ENCODE data around the gene VTI1A.

The VTI1A gene

DNA sequence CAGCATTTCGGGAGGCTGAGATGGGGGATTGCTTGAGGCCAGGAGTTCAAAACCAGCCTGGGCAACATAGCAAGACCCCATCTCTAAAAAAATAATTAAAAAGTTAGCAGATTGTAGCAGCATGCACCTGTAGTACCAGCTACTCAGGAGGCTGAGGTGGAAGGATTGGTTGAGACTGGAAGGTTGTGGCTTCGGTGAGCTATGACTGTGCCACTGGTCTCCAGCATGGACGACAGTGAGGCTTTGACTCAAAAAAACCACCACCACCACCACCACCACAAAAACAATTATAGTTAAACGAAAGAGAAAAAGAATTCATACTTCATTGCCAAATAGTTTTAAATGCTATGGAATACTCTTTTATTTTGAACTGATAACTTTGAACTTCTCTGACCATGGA lies 63.4 kb downstream of the VTI1A start:
- Histone ChIP-seq H3K4me1 (ENCODE audit: insufficient read depth, low read length) (no peaks in the 10 kb centered on the region), H3K27ac (ENCODE audit: low read length) (no peak overlapping the region), H3K9ac (ENCODE audit: low read depth, low read length) (no peak overlapping the region), H3K4me3 (ENCODE audit: low read length) (no peak overlapping the region), H3K9me3 (ENCODE audit: insufficient read depth, low read depth, low read length) (no peaks in the 10 kb centered on the region), H3K27me3 (ENCODE audit: insufficient read depth, low read length) (no peaks in the 10 kb centered on the region), H3K36me3 (ENCODE audit: insufficient read depth, low read depth, low read length) (no peaks in the 10 kb centered on the region)

DNA sequence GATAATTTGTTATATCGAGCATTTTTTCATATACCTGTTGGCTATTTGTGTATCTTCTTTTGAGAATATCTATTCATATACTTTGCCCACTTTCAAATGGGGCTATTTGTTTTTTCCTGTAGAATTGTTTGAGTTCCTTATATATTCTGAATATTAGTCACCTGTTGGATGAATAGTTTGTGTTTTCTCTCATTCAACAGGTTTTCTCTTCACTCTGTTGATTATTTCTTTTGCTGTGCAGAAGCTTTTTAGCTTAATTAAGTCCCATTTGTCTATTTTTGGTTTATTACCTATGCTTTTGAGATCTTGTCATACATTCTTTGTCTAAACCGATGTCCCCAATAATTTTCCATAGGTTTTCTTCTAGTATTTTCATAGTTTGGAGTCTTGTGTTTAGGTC lies 65.3 kb downstream of the VTI1A start:
- Histone ChIP-seq H3K27ac (ENCODE audit: low read length) (no peak overlapping the region), H3K36me3 (ENCODE audit: insufficient read depth, low read depth, low read length) (no peaks in the 10 kb centered on the region)

DNA sequence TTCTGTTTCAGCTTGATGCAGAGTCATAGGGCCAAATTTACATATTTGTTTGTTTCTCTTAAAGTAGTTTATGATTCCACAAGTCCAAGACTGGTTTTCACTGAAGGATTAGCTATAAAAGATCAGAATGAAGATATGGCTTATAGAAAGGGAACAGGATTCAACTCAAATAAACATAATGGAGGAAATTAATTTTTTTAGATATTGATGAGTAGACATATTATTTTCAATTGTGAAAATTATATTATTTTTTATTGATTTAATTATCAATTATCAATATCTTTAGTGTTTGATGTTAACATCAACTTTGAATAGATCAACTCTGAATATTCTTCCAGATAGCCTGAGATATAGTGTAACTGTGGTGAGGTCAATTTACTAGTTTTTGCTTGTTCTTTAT lies 68.1 kb downstream of the VTI1A start:
- H3K27ac ChIP-seq (ENCODE audit: low read length): no peak overlapping the region
- H3K36me3 ChIP-seq (ENCODE audit: insufficient read depth, low read depth, low read length): no peaks in the 10 kb centered on the region
- H3K9me3 ChIP-seq (ENCODE audit: insufficient read depth, low read depth, low read length): no peaks in the 10 kb centered on the region
- no peaks in the 10 kb centered on the region for H3K4me1 ChIP-seq (ENCODE audit: insufficient read depth, low read length)
- H3K9ac ChIP-seq (ENCODE audit: low read depth, low read length): no peak overlapping the region
- H3K27me3 ChIP-seq (ENCODE audit: insufficient read depth, low read length): no peaks in the 10 kb centered on the region
- H3K4me3 ChIP-seq (ENCODE audit: low read length): no peak overlapping the region

More for the DNA sequence above, 65.3 kb downstream of the VTI1A start:
- H3K9ac ChIP-seq (ENCODE audit: low read depth, low read length): no peak overlapping the region
- H3K9me3 ChIP-seq (ENCODE audit: insufficient read depth, low read depth, low read length): no peaks in the 10 kb centered on the region
- H3K4me3 ChIP-seq (ENCODE audit: low read length): no peak overlapping the region
- H3K4me1 ChIP-seq (ENCODE audit: insufficient read depth, low read length): no peaks in the 10 kb centered on the region
- no peaks in the 10 kb centered on the region for H3K27me3 ChIP-seq (ENCODE audit: insufficient read depth, low read length)

DNA sequence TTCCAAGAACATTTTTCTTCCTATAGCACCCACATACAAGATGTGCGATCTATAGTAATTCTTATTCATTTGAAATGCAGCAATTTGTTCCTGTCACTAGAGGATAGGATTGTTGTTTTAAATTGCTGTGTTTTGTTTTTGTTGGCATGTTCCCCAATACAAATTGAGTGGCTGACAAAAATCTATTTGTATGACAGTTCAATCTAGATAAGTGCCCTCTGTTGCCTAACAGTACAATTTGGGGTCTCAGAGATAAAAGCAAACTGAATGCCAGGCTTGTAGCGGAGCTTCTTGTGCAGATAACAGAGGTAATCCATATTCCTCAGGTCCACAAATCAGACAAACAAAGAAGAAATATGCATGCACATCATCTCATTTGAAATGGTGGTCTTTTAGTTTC lies 68.8 kb downstream of the VTI1A start:
- Histone ChIP-seq H3K9me3 (ENCODE audit: insufficient read depth, low read depth, low read length) (no peaks in the 10 kb centered on the region), H3K4me3 (ENCODE audit: low read length) (no peak overlapping the region), H3K9ac (ENCODE audit: low read depth, low read length) (no peak overlapping the region), H3K36me3 (ENCODE audit: insufficient read depth, low read depth, low read length) (no peaks in the 10 kb centered on the region), H3K4me1 (ENCODE audit: insufficient read depth, low read length) (no peaks in the 10 kb centered on the region), H3K27me3 (ENCODE audit: insufficient read depth, low read length) (no peaks in the 10 kb centered on the region), H3K27ac (ENCODE audit: low read length) (no peak overlapping the region)

DNA sequence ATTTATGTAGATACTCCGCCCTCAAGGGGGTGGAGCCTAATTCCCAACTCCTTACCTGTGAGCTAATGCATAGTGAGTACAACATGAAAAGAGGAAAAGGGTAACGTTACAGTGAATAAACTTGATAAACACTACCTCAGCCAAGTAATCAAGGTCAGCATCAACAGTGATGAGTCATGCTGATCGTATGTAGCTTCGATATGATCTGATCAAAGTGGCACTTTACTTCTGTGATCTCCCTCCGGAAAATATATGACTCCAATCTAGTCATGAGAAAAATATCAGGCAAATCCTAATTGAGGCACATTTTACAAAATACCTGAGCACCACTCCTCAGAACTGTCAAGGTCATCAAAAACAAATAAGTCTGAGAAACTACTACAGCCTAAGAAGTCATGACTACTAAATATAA lies 70.4 kb downstream of the VTI1A start:
- Histone ChIP-seq H3K4me1 (ENCODE audit: insufficient read depth, low read length) (no peaks in the 10 kb centered on the region), H3K9ac (ENCODE audit: low read depth, low read length) (no peak overlapping the region), H3K9me3 (ENCODE audit: insufficient read depth, low read depth, low read length) (no peaks in the 10 kb centered on the region), H3K4me3 (ENCODE audit: low read length) (no peak overlapping the region), H3K27ac (ENCODE audit: low read length) (no peak overlapping the region), H3K36me3 (ENCODE audit: insufficient read depth, low read depth, low read length) (no peaks in the 10 kb centered on the region), H3K27me3 (ENCODE audit: insufficient read depth, low read length) (no peaks in the 10 kb centered on the region)

DNA sequence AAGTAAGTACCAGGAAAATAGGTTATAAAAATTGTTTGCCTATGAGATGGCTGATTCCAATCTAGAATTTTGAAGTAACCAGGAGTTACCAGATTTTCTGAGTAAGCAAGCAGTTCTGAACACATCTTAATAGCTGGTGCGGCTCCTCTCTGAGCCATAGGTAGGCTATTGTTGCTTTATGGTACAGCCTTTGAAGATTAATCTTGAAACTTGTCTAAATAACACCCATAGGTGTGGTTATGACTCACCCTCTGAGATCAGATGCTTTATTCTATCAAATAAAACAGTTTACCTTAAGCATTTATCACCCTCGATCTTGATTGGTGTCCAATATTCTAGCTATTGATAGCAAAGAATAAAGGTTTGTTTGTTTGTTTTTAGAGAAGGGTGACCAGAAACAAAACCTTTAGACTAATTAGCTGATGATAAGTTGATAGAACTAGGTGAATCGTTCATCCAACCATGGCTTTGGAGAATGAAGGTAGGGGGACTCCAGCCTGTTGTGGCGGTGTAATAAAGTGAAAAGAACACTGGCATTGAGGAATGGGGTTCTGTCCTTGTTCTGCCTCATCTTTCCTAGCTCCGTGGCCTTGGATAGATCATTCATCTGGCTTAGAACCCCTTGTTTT lies 72.2 kb downstream of the VTI1A start:
- Histone ChIP-seq H3K9me3 (ENCODE audit: insufficient read depth, low read depth, low read length) (no peaks in the 10 kb centered on the region), H3K4me1 (ENCODE audit: insufficient read depth, low read length) (no peaks in the 10 kb centered on the region), H3K27ac (ENCODE audit: low read length) (no peak overlapping the region), H3K9ac (ENCODE audit: low read depth, low read length) (no peak overlapping the region), H3K4me3 (ENCODE audit: low read length) (no peak overlapping the region), H3K27me3 (ENCODE audit: insufficient read depth, low read length) (no peaks in the 10 kb centered on the region), H3K36me3 (ENCODE audit: insufficient read depth, low read depth, low read length) (no peaks in the 10 kb centered on the region)

DNA sequence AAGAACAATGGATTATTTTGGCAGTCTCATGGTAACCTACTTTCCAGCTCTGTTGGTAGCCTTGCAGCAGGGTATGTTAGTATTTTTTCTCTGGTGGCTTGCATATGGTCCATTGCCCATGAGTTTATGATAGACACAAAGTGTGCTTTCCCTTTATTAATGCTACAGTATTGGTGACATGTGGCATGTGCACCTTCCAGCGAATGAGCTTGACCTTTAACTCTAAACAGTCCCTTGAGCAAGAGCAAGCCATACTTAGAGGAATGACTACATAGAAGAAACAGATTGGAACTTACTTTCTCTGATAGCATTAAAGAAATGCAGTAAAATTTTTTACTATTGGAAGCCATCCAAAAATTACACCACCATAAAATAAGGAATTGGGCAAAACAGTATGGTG lies 73.9 kb downstream of the VTI1A start:
- Histone ChIP-seq H3K4me1 (ENCODE audit: insufficient read depth, low read length) (peaks cover 9% of the 10 kb centered on the region; the same call in 1 of the 2 replicates), H3K4me3 (ENCODE audit: low read length) (no peak overlapping the region), H3K9ac (ENCODE audit: low read depth, low read length) (no peak overlapping the region), H3K27ac (ENCODE audit: low read length) (no peak overlapping the region), H3K9me3 (ENCODE audit: insufficient read depth, low read depth, low read length) (no peaks in the 10 kb centered on the region), H3K36me3 (ENCODE audit: insufficient read depth, low read depth, low read length) (no peaks in the 10 kb centered on the region), H3K27me3 (ENCODE audit: insufficient read depth, low read length) (no peaks in the 10 kb centered on the region)

DNA sequence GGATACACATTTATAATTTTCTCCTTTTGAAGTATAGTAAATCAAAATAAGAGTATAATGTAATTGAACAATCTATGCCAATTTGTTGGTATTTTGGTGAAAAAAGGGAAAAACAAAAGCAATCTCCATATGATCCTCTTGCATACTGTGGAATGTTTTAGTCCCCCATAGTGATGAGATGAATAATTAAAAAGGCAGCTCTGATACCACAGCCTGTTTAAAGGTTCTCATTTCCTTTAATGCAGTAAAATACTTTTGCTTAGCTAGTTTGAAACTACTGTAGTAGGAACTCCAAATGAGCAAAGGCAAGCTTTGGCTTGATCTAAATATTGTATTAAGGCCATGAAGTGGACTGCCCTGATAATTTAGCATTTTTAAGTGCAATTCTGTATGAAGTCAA lies 77.6 kb downstream of the VTI1A start:
- Histone ChIP-seq H3K27ac (ENCODE audit: low read length) (no peak overlapping the region), H3K9ac (ENCODE audit: low read depth, low read length) (peak overlapping the region; percentile 19; the same call in 1 of the 2 replicates), H3K27me3 (ENCODE audit: insufficient read depth, low read length) (no peaks in the 10 kb centered on the region), H3K36me3 (ENCODE audit: insufficient read depth, low read depth, low read length) (no peaks in the 10 kb centered on the region), H3K4me1 (ENCODE audit: insufficient read depth, low read length) (peaks cover 13% of the 10 kb centered on the region), H3K4me3 (ENCODE audit: low read length) (no peak overlapping the region), H3K9me3 (ENCODE audit: insufficient read depth, low read depth, low read length) (no peaks in the 10 kb centered on the region)

DNA sequence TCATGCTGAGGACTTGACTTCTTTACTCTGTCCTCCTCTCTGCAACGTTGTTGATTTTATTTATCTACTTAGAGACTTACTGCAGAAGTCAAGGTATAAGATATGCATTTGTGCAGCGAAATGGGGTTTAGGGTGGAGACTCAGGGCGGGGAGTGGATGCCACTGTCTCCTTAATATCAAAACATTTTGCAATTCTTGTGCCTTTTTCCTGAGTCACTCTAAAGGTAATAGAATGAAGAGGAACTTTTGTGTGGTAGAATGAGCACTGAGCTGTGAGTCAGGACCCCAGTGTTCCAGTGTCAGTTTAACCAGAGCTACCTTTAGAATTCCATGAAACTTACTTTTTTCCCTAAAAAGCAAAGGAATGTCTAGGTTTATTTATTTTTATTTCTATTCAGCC lies 78.2 kb downstream of the VTI1A start:
- no peaks in the 10 kb centered on the region for H3K9me3 ChIP-seq (ENCODE audit: insufficient read depth, low read depth, low read length)
- no peaks in the 10 kb centered on the region for H3K27me3 ChIP-seq (ENCODE audit: insufficient read depth, low read length)
- H3K27ac ChIP-seq (ENCODE audit: low read length): no peak overlapping the region
- no peaks in the 10 kb centered on the region for H3K36me3 ChIP-seq (ENCODE audit: insufficient read depth, low read depth, low read length)
- no peak overlapping the region for H3K4me3 ChIP-seq (ENCODE audit: low read length)
- H3K9ac ChIP-seq (ENCODE audit: low read depth, low read length): no peak overlapping the region
- peaks cover 13% of the 10 kb centered on the region for H3K4me1 ChIP-seq (ENCODE audit: insufficient read depth, low read length)

DNA sequence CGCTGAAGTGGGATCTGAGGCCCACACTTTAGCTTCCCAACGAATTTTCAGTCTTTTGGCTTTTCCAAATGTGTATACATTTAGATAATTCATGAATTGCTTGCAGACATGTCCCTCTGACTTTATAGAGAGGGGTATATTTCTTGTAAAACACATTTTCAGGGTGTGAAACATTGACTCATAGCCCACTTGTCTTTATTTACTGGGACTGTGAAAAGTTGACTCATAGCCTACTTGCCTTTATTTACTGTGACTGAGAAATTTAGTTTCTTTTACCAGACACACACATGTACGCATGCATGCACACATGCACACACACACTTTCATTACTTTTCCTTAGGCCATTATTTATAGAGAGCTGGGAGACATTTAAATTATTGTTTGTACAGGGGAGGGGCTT lies 79.1 kb downstream of the VTI1A start:
- no peak overlapping the region for H3K9ac ChIP-seq (ENCODE audit: low read depth, low read length)
- no peaks in the 10 kb centered on the region for H3K9me3 ChIP-seq (ENCODE audit: insufficient read depth, low read depth, low read length)
- no peak overlapping the region for H3K27ac ChIP-seq (ENCODE audit: low read length)
- peaks cover 13% of the 10 kb centered on the region for H3K4me1 ChIP-seq (ENCODE audit: insufficient read depth, low read length)
- no peaks in the 10 kb centered on the region for H3K27me3 ChIP-seq (ENCODE audit: insufficient read depth, low read length)
- H3K4me3 ChIP-seq (ENCODE audit: low read length): no peak overlapping the region
- H3K36me3 ChIP-seq (ENCODE audit: insufficient read depth, low read depth, low read length): no peaks in the 10 kb centered on the region

DNA sequence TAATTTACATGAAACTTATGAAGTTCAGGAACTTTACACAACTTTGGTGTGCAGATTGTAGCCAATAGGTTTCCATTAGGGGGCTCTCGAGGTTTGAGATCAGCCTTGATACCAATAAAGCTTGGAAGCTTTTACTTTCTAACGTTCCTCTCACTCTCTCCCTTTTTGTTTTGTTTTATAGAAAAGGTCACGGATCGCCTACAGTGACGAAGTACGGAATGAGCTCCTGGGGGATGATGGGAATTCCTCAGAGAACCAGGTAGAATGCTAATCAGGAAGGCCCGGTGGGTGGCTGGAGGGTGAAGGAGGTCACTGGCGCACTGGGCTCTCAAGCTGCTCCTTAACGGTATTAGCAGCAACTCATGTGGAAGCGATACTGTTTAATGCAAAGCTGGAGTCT lies 79.9 kb downstream of the VTI1A start:
- Histone ChIP-seq H3K36me3 (ENCODE audit: insufficient read depth, low read depth, low read length) (no peaks in the 10 kb centered on the region), H3K9me3 (ENCODE audit: insufficient read depth, low read depth, low read length) (no peaks in the 10 kb centered on the region), H3K4me1 (ENCODE audit: insufficient read depth, low read length) (peaks cover 13% of the 10 kb centered on the region), H3K9ac (ENCODE audit: low read depth, low read length) (no peak overlapping the region), H3K27me3 (ENCODE audit: insufficient read depth, low read length) (no peaks in the 10 kb centered on the region), H3K27ac (ENCODE audit: low read length) (no peak overlapping the region), H3K4me3 (ENCODE audit: low read length) (peak overlapping the region; percentile 19; the same call in 1 of the 2 replicates)

DNA sequence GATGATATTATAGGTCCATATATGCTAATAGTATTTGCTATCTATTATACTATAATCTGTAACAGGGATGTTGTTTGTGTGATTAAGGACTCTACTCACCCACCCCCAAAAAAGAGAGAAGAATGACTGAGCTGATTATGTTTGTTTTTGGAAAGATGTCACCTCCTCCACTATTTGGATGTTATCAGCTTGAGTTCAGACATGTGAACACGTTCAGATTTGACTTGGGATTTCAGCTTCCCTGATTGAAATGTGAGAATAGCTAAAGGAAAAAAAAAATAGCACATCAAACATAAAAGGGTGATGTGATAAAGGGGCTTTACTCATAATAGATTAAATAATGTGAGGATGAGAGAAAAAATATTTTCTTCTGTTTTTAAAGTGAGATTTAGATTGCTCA lies 81.2 kb downstream of the VTI1A start:
- Histone ChIP-seq H3K36me3 (ENCODE audit: insufficient read depth, low read depth, low read length) (no peaks in the 10 kb centered on the region), H3K27me3 (ENCODE audit: insufficient read depth, low read length) (no peaks in the 10 kb centered on the region), H3K4me3 (ENCODE audit: low read length) (no peak overlapping the region), H3K27ac (ENCODE audit: low read length) (no peak overlapping the region), H3K9ac (ENCODE audit: low read depth, low read length) (no peak overlapping the region), H3K9me3 (ENCODE audit: insufficient read depth, low read depth, low read length) (no peaks in the 10 kb centered on the region), H3K4me1 (ENCODE audit: insufficient read depth, low read length) (peaks cover 13% of the 10 kb centered on the region)

Data from iPS-20b (cell line).